GM20431 (cell line): ENCODE data around the gene USP53.
"Not testable (repeated sequence)": the region's sequence is repeated elsewhere in the genome, so short reads cannot be mapped to it uniquely, and the experiment has no call there.

Experiments used
- in situ Hi-C: fragments of 300-500 bp; cut with MseI, MboI; formaldehyde crosslinking; loops from one replicate; pipeline ENCODE4 v1.15.0; 2020; ENCODE audit warnings: low sequenced_read_pairs; ENCODE audit not compliant: unreplicated experiment

The USP53 gene

GRCh38 chr4:119264743-119265142, 52.2 kb downstream of the USP53 start:
- in situ Hi-C loops, result no loop called here

- in situ Hi-C loops, result no loop called here
Measured at GRCh38 chr4:119266153-119266552, 53.6 kb downstream of the USP53 start.

- in situ Hi-C loops, result no loop called here
Measured at GRCh38 chr4:119268466-119268865, 56.0 kb downstream of the USP53 start.

- in situ Hi-C loops, result no loop called here
Measured at GRCh38 chr4:119271361-119272085, 59.0 kb downstream of the USP53 start.

- in situ Hi-C loops, result not testable (repeated sequence)
Measured at GRCh38 chr4:119279541-119279940, 67.0 kb downstream of the USP53 start.

GRCh38 chr4:119279945-119280344, 67.4 kb downstream of the USP53 start:
- in situ Hi-C loops, result loop anchor here (10.0 kb wide), 1 partner anchor 305 kb away; no protein-coding TSS in a partner anchor

- in situ Hi-C loops, result loop anchor here (10.0 kb wide), 1 partner anchor 307 kb away; no protein-coding TSS in a partner anchor
Measured at GRCh38 chr4:119281393-119281792, 68.9 kb downstream of the USP53 start.

- in situ Hi-C loops, result loop anchor here (10.0 kb wide), 1 partner anchor 310 kb away; no protein-coding TSS in a partner anchor
Measured at GRCh38 chr4:119284876-119285780, 72.6 kb downstream of the USP53 start.

GRCh38 chr4:119286377-119287002, 74.0 kb downstream of the USP53 start:
- in situ Hi-C loops, result loop anchor here (10.0 kb wide), 1 partner anchor 312 kb away; no protein-coding TSS in a partner anchor

GRCh38 chr4:119289313-119289712, 76.8 kb downstream of the USP53 start:
- in situ Hi-C loops, result loop anchor here (10.0 kb wide), 1 partner anchor 315 kb away; no protein-coding TSS in a partner anchor

- in situ Hi-C loops, result no loop called here
Measured at GRCh38 chr4:119290598-119290997, 78.1 kb downstream of the USP53 start.

- in situ Hi-C loops, result no loop called here
Measured at GRCh38 chr4:119296356-119296755, 83.8 kb downstream of the USP53 start.

- in situ Hi-C loops, result no loop called here
Measured at GRCh38 chr4:119297795-119298194, 85.3 kb downstream of the USP53 start.

- in situ Hi-C loops, result no loop called here
Measured at GRCh38 chr4:119299260-119299671, 86.8 kb downstream of the USP53 start.

GRCh38 chr4:119299741-119300100, 87.2 kb downstream of the USP53 start:
- in situ Hi-C loops, result loop anchor here (25.0 kb wide), 1 partner anchor 188 kb away; no protein-coding TSS in a partner anchor

- in situ Hi-C loops, result loop anchor here (25.0 kb wide), 1 partner anchor 187 kb away; no protein-coding TSS in a partner anchor
Measured at GRCh38 chr4:119300101-119300978, 87.8 kb downstream of the USP53 start.

GRCh38 chr4:119302073-119302832, 89.7 kb downstream of the USP53 start:
- in situ Hi-C loops, result loop anchor here (25.0 kb wide), 1 partner anchor 185 kb away; no protein-coding TSS in a partner anchor

- in situ Hi-C loops, result loop anchor here (25.0 kb wide), 1 partner anchor 184 kb away; no protein-coding TSS in a partner anchor
Measured at GRCh38 chr4:119303587-119304305, 91.2 kb downstream of the USP53 start.
